Peyer's patch (tissue), 4 donors: ENCODE measurements around the gene KCNN4.

Source experiments
- CTCF ChIP-seq, 6 experiments: fragments of 450-650 bp in 4 of 6; fragments of 200-600 bp in 2 of 6; sonication (generic) in 1 of 6; IDR thresholded peaks; one replicate each; pipeline ENCODE4 v1.5.1; 2017 to 2019; ENCODE audit warnings: antibody characterized with exemption in 6 of 6, mild to moderate bottlenecking in 3 of 6, moderate library complexity in 1 of 6
- POLR2A ChIP-seq, 2 donors: fragments of 450-650 bp; IDR thresholded peaks; one replicate each; pipeline ENCODE4 v1.5.1; 2017; ENCODE audit warnings: antibody characterized with exemption in 2 of 2, mild to moderate bottlenecking in 2 of 2, moderate library complexity in 2 of 2

DNA sequence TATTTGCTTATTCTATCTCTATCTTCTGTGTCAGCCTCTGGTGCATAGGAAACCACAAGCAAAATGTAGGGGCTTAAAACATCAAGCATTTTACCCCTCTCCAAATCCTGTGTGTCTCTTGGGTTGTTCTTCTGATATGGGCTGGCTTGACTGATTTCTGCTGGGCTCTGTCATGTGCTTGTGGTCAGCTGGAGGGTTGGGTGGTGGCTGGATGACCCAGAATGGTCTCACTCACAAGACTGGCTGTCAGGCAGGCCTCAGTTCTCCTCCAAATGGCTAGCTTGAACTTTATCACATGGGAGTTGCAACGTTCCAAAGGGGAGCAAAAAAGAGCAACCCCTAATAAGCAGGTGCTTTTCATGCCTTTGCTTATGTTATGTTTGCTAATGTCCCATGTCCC is 31.1 kb upstream of the KCNN4 start:
- TF ChIP-seq CTCF (IDR thresholded peaks at IDR 0.05) = no peak
- no peak for TF ChIP-seq POLR2A (IDR thresholded peaks at IDR 0.05)
